ENCODE data around the gene DNAJA4. TPM values are rescaled to one million over a fixed set of nuclear protein-coding genes. Genes with fewer than 3 reads are reported as not detected.

The DNAJA4 gene
- total and polyA plus RNA-seq, 2 of the 8 experiments (the other 6 are each of a cell fraction or from before 2014, with no cell fraction given) = 3.6 to 6.2 TPM

- POLR2A ChIA-PET (ENCODE audit: partially characterized antibody) = interaction anchor here (0.7 to 1.0 kb wide), 3 partner anchors 94 to 359 kb away, joined by 3 read pairs; no protein-coding TSS in a partner anchor
- WGBS, 2 experiments (ENCODE audit: extremely low coverage in 1 of 2, insufficient coverage in 1 of 2, insufficient read length in 1 of 2, insufficient replicate concordance in 2 of 2, low coverage in 1 of 2, low lambda C conversion rate in 2 of 2, missing lambda C conversion rate in 1 of 2) = 87% methylated on average over 8 of the region's 9 CpGs; no CpG with 5 or more reads in 1 of the 2 experiments
- TF ChIP-seq BCL11A (IDR thresholded peaks at IDR 0.05; ENCODE audit: low read depth in 2 of 2, low read length in 2 of 2) = no peak
- no peak for TF ChIP-seq GABPA (IDR thresholded peaks at IDR 0.05; ENCODE audit: borderline replicate concordance, insufficient read depth, low read length)
- no peak for TF ChIP-seq YY1 (IDR thresholded peaks at IDR 0.05; ENCODE audit: low read depth, low read length)
- no peak for TF ChIP-seq BACH1 (IDR thresholded peaks at IDR 0.05; ENCODE audit: low read length)
- TF ChIP-seq KDM1A (IDR thresholded peaks at IDR 0.05; ENCODE audit: borderline replicate concordance, low read length) = no peak
- no peak for TF ChIP-seq SAP30 (IDR thresholded peaks at IDR 0.05; ENCODE audit: insufficient read depth, insufficient replicate concordance, low read length)
- TF ChIP-seq FOSL1 (IDR thresholded peaks at IDR 0.05; ENCODE audit: insufficient read depth, low read depth, low read length) = no peak
Measured at GRCh38 chr15:78304216-78305066, 40.1 kb downstream of the DNAJA4 start.

More at GRCh38 chr15:78304216-78305066, 40.1 kb downstream of the DNAJA4 start:
- Histone ChIP-seq H3K9ac (replicated peaks in 1 of 4; ENCODE audit: extremely low read depth in 1 of 4, low read depth in 3 of 4, low read length in 3 of 4) (no peak overlapping the region; a peak in 1 of 7 replicates), H3K4me2 (ENCODE audit: insufficient read depth in 1 of 2, low read depth in 2 of 2, low read length in 2 of 2) (no peak overlapping the region), H3K4me3 (ENCODE audit: extremely low read depth in 1 of 4, insufficient read depth in 2 of 4, low read depth in 3 of 4, low read length in 4 of 4) (no peak overlapping the region), H3K9me3 (ENCODE audit: insufficient read depth in 2 of 2, low read depth in 1 of 2, low read length in 1 of 2) (no peaks in the 10 kb centered on the region), H2BK12ac (ENCODE audit: low read depth, low read length) (0 out of 2 replicates have a peak overlapping the region, but pooled peaks have one; percentile 27), H4K91ac (replicated peaks; ENCODE audit: insufficient read length, low read length) (no peak overlapping the region), H3K27me3 (replicated peaks in 1 of 4; ENCODE audit: control insufficient read depth in 3 of 4, extremely low read depth in 1 of 4, insufficient read depth in 3 of 4, low read length in 3 of 4) (peaks cover 0 to 4% (median 0%) of the 10 kb centered on the region in 4 experiments; a peak in 2 of 7 replicates), H3K14ac (ENCODE audit: insufficient read length) (no peak overlapping the region), H2BK15ac (ENCODE audit: low read length) (0 out of 2 replicates have a peak overlapping the region, but pooled peaks have one; percentile 46), H3K56ac (replicated peaks; ENCODE audit: insufficient read length, low read depth, low read length) (no peak overlapping the region), H3K4me1 (replicated peaks in 1 of 4; ENCODE audit: control insufficient read depth in 3 of 4, insufficient read depth in 4 of 4, low read length in 3 of 4) (no peaks in the 10 kb centered on the region; a peak in 3 of 7 replicates), H2BK20ac (ENCODE audit: low read length) (no peak overlapping the region), H3K18ac (ENCODE audit: extremely low read depth, low read length) (peak overlapping the region; percentile 7; the same call in 1 of the 2 replicates), H3K27ac (ENCODE audit: low read depth, low read length) (no peak overlapping the region), H3K79me2 (ENCODE audit: control insufficient read depth in 1 of 2, insufficient read depth in 2 of 2, low read length in 2 of 2) (no peaks in the 10 kb centered on the region), H3K79me1 (ENCODE audit: low read depth, low read length) (no peaks in the 10 kb centered on the region), H2AK5ac (ENCODE audit: low read depth, low read length) (no peak overlapping the region), H3K23ac (ENCODE audit: insufficient read length) (no peak overlapping the region), H3K4ac (replicated peaks; ENCODE audit: insufficient read length, low read depth, low read length) (no peak overlapping the region), H2BK5ac (ENCODE audit: low read depth, low read length) (0 out of 2 replicates have a peak overlapping the region, but pooled peaks have one; percentile 44), H4K20me1 (replicated peaks in 1 of 2; ENCODE audit: control insufficient read depth in 1 of 2, insufficient read depth in 2 of 2, low read length in 2 of 2) (no peaks in the 10 kb centered on the region), H3K36me3 (ENCODE audit: control insufficient read depth in 2 of 4, insufficient read depth in 4 of 4, low read length in 3 of 4) (no peaks in the 10 kb centered on the region), H3K23me2 (ENCODE audit: low read depth, low read length) (0 out of 2 replicates have a peak, but pooled peaks cover 3% of the 10 kb centered on the region), H4K8ac (ENCODE audit: extremely low read depth, insufficient read depth, low read length) (no peak overlapping the region; the same call in 1 of the 2 replicates), H4K5ac (ENCODE audit: insufficient read length, low read depth, low read length) (no peak overlapping the region), H2AFZ (ENCODE audit: low read length) (peak overlapping the region; percentile 83; the same call in 1 of the 2 replicates), H2BK120ac (replicated peaks; ENCODE audit: low read depth, low read length) (no peak overlapping the region)
- CTCF ChIA-PET (ENCODE audit: partially characterized antibody) = interaction anchor here (0.6 to 1.6 kb wide), 16 partner anchors 8 to 335 kb away, joined by 3 to 9 read pairs (median 4); partner anchors contain the start of gene DNAJA4
- DNase-seq (ENCODE audit: low read depth in 1 of 2, low spot score in 2 of 2) = peak in 1 of 2 experiments; percentile 43
- FAIRE-seq = no peak
